GM18907 (cell line): ENCODE results near the gene LIPE.

ENCODE experiments used
- ATAC-seq: cut with Tn5 transposase; IDR thresholded peaks from one replicate; pipeline ENCODE4 v1.9.1; 2021; ENCODE audit warnings: mild to moderate bottlenecking, moderate library complexity; ENCODE audit not compliant: unreplicated experiment

Gene LIPE

DNA sequence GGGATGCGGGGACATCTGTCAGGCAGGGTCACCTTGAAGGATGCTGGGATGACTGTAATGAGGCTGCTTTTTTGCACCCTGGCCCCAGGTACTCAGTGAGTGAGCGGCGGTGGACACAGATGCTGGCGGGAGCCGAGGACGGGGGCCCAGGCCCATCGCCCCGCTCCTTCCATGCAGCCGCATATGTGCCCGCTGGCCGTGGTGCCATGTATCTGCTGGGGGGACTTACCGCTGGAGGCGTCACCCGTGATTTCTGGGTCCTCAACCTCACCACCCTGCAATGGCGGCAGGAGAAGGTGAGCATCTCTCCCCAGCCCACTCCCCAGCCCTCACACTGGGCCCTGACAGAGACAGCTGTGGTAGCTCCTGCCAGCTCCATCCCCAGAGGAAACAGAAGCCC, 70.5 kb downstream of the LIPE start:
- ATAC-seq, result no peak

DNA sequence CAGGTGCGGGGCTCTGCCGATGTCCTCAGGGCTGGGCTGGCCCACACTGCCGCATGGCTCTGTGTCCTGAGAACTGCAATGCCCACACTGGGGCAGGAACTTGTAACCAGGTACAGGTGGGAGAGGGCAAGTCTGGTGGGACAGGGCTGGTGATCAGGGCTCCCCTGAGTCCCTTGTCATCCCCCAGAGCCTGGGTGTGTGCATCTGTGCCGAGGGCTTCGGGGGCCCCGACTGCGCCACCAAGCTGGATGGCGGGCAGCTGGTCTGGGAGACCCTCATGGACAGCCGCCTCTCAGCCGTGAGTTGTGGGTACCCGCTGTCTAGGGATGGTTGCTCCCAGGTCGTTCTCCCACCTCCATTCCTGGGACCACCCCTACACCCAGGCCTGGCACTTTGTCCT, 71.3 kb downstream of the LIPE start:
- no peak for ATAC-seq

DNA sequence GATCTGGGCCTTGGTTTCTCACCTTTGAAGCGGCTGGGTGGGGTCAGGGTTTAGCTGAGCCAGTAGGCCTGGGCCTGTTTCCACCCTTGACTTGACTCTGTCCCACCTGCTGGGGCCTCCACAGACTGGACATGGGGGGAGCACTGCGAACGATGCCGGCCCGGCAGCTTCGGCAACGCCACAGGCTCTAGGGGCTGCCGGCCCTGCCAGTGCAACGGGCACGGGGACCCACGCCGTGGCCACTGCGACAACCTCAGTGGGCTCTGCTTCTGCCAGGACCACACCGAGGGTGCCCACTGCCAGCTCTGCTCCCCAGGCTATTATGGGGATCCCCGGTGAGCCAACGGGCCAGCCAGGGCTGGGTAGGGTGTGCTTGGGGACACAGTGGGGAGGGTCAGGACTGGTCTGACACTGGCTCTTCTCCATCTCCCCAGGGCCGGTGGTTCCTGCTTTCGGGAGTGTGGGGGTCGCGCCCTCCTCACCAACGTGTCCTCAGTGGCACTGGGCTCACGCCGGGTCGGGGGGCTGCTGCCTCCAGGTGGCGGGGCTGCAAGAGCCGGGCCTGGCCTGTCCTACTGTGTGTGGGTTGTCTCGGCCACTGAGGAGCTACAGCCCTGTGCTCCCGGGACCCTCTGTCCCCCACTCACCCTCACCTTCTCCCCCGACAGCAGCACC, 73.7 kb downstream of the LIPE start:
- no peak for ATAC-seq

DNA sequence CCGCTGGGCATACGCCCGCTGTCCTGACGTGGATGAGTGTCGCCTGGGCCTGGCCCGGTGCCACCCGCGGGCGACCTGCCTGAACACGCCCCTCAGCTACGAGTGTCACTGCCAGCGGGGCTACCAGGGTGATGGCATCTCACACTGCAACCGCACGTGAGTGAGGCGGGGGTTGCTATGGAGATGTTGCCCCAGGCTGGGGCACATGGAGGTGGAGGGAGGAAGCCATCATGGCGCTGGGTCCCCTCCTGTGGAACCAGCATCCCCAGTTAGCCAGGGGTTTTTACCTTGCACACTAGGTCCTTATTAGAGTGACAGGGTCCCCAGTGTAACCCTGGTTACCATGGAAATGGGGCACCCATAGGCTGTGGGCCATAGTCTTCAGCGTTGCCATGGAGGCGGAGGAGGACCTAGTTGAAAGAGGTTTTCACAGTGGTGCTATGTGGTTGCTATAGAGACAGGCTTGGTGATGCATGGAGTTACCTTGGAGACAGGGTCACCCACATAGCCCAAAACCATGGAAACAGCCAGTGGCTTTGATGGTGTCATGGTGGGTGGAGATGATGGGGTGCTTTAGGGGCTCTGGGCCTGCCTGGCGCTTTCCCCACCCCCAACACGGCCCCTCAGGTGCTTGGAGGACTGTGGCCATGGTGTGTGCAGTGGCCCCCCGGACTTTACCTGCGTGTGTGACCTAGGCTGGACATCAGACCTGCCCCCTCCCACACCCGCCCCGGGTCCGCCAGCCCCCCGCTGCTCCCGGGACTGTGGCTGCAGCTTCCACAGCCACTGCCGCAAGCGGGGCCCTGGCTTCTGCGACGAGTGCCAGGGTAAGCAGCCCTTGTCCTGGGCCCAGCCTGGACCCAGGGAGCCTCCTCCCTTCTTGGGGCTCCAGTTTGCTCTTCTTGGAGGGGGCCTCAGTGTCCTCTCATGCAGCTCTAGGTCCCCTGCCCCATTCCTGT, 74.6 kb downstream of the LIPE start:
- no peak for ATAC-seq
